CD14-positive monocyte (primary cell): ENCODE data around the gene GPR65. TPM values are rescaled to one million over a fixed set of nuclear protein-coding genes. Genes with fewer than 3 reads are reported as not detected.

ENCODE experiments used
- DNase-seq, 3 donors: peaks; one replicate each; pipeline ENCODE4 v3.0.0-alpha.2; 2011 to 2022
- H2AFZ ChIP-seq: 2 replicates; pipeline ENCODE4 v1.6.0; 2012; ENCODE audit warnings: mild to moderate bottlenecking, low read depth, low read length, inconsistent platforms; ENCODE audit not compliant: insufficient read depth, poor library complexity, severe bottlenecking
- H3K27ac ChIP-seq, 2 donors: 1 replicate in 1 of 2; 2 replicates in 1 of 2; pipeline ENCODE4 v1.5.1; 2012 to 2013; ENCODE audit warnings: low read length in 2 of 2, control low read depth in 1 of 2, inconsistent platforms in 1 of 2, low read depth in 1 of 2, mild to moderate bottlenecking in 1 of 2
- H3K27me3 ChIP-seq, 2 donors: one replicate each; pipeline versions ENCODE4 v1.6.0 to v1.6.1; 2011 to 2013; ENCODE audit warnings: low read length in 2 of 2; ENCODE audit not compliant: control insufficient read depth in 2 of 2, insufficient read depth in 2 of 2
- H3K36me3 ChIP-seq, 2 donors: replicated peaks in 1 of 2; 1 replicate in 1 of 2; 2 replicates in 1 of 2; pipeline versions ENCODE4 v1.5.1 to v1.6.1; 2012 to 2013; ENCODE audit warnings: low read length in 2 of 2, control low read depth in 1 of 2, inconsistent platforms in 1 of 2, mild to moderate bottlenecking in 1 of 2; ENCODE audit not compliant: insufficient read depth in 2 of 2, control insufficient read depth in 1 of 2
- H3K4me1 ChIP-seq, 2 donors: 1 replicate in 1 of 2; 2 replicates in 1 of 2; pipeline versions ENCODE4 v1.5.1 to v1.6.1; 2012 to 2013; ENCODE audit warnings: low read length in 2 of 2, control low read depth in 1 of 2, inconsistent platforms in 1 of 2, mild to moderate bottlenecking in 1 of 2, moderate library complexity in 1 of 2; ENCODE audit not compliant: insufficient read depth in 2 of 2, control insufficient read depth in 1 of 2
- H3K4me2 ChIP-seq: replicated peaks from 2 replicates; pipeline ENCODE3; 2012; ENCODE audit warnings: low read length, moderate library complexity, mild to moderate bottlenecking; ENCODE audit not compliant: poor library complexity, severe bottlenecking; ENCODE audit errors: extremely low read depth
- H3K4me3 ChIP-seq, 3 experiments: fragments of 200-600 bp in 1 of 3; sonication (generic) in 1 of 3; replicated peaks in 1 of 3; 1 replicate in 2 of 3; 2 replicates in 1 of 3; pipeline ENCODE4 v1.5.1; 2011 to 2013; ENCODE audit warnings: low read length in 3 of 3, mild to moderate bottlenecking in 3 of 3, control low read depth in 2 of 3, low read depth in 2 of 3, inconsistent platforms in 1 of 3, moderate library complexity in 1 of 3
- H3K79me2 ChIP-seq: 2 replicates; pipeline ENCODE4 v1.6.0; 2012; ENCODE audit warnings: mild to moderate bottlenecking, control low read depth, inconsistent platforms, low read length, moderate library complexity; ENCODE audit not compliant: insufficient read depth
- H3K9ac ChIP-seq: 2 replicates; pipeline ENCODE4 v1.6.0; 2017; ENCODE audit warnings: low read length, mild to moderate bottlenecking; ENCODE audit not compliant: insufficient read depth, poor library complexity, severe bottlenecking
- H3K9me3 ChIP-seq, 2 donors: replicated peaks in 1 of 2; 1 replicate in 1 of 2; 2 replicates in 1 of 2; pipeline versions ENCODE4 v1.5.1 to v1.6.1; 2012 to 2013; ENCODE audit warnings: low read length in 2 of 2, control low read depth in 1 of 2; ENCODE audit not compliant: control insufficient read depth in 1 of 2, insufficient read depth in 1 of 2
- H4K20me1 ChIP-seq: 2 replicates; pipeline ENCODE4 v1.6.0; 2012; ENCODE audit warnings: mild to moderate bottlenecking, low read length, control low read depth, moderate library complexity; ENCODE audit not compliant: insufficient read depth
- H3K27ac Mint-ChIP-seq, 7 donors: one replicate each; pipeline ENCODE4 v1.8.0; 2020; ENCODE audit warnings: mild to moderate bottlenecking in 7 of 7, mixed read lengths in 7 of 7, moderate library complexity in 6 of 7, inconsistent platforms in 2 of 7
- H3K27me3 Mint-ChIP-seq, 3 donors: one replicate each; pipeline ENCODE4 v1.8.0; 2021 to 2022; ENCODE audit warnings: low read depth in 3 of 3, mild to moderate bottlenecking in 3 of 3, mixed read lengths in 3 of 3, moderate library complexity in 3 of 3, inconsistent platforms in 1 of 3
- H3K36me3 Mint-ChIP-seq, 2 donors: one replicate each; pipeline ENCODE4 v1.8.0; 2020; ENCODE audit warnings: mixed read lengths in 2 of 2, inconsistent platforms in 1 of 2, mild to moderate bottlenecking in 1 of 2
- H3K4me1 Mint-ChIP-seq: one replicate; pipeline ENCODE4 v1.8.0; 2020; ENCODE audit warnings: mild to moderate bottlenecking, mixed read lengths
- H3K4me3 Mint-ChIP-seq, 2 donors: one replicate each; pipeline ENCODE4 v1.8.0; 2020; ENCODE audit warnings: mild to moderate bottlenecking in 2 of 2, mixed read lengths in 2 of 2, moderate library complexity in 1 of 2
- H3K9me3 Mint-ChIP-seq, 7 donors: one replicate each; pipeline ENCODE4 v1.8.0; 2020 to 2022; ENCODE audit warnings: mixed read lengths in 7 of 7, mild to moderate bottlenecking in 6 of 7, moderate library complexity in 6 of 7, inconsistent platforms in 2 of 7
- WGBS: methylation state at CpG from one replicate; pipeline ENCODE4 v1.1.5; 2013; ENCODE audit warnings: missing lambda C conversion rate; ENCODE audit not compliant: insufficient coverage; 5-methylcytosine and 5-hydroxymethylcytosine counted together
- intact Hi-C, 2 donors: fragments of 100-400 bp; cut with micrococcal nuclease; formaldehyde crosslinking; loops; one replicate each; pipeline versions ENCODE4 v1.15.0 to v1.15.1; 2023
- polyA plus RNA-seq, 3 donors: library from polyadenylated mRNA; depleted of rRNA in 1 of 3; unstranded in 2 of 3; stranded (reverse) in 1 of 3; fragments of 300-500 nt in 2 of 3; fragments of >200 nt in 1 of 3; fragmentation: Illumina TruSeq in 2 of 3; gene quantifications; 1 replicate in 2 of 3; 2 replicates in 1 of 3; pipeline ENCODE4 v1.2.3, GENCODE V29; 2012 to 2021
- TF ChIP-seq, protein P1 (sequence below): fragments of 200-600 bp; IDR thresholded peaks from one replicate; pipeline ENCODE4 v1.8.0; 2022; ENCODE audit warnings: antibody characterized with exemption, mild to moderate bottlenecking

Gene GPR65
- polyA plus RNA-seq, 3 donors, result 15.5 to 33.3 (median 20.6) TPM

DNA sequence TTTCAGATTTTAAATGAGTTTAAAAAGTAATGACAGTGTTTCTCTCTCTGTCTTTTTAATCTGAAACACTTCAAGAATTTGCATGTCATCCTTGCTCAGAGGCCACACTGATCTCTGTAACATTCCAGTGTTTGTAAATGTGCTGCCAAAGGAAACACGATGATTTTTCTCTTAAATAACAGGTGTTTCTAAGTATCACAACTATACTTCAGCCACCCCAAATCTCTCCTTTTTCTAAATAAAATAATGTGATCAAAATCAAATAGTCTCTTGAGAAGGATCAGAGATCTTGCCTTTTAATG is 8.7 kb upstream of the GPR65 start:
- TF ChIP-seq, protein P1, sequence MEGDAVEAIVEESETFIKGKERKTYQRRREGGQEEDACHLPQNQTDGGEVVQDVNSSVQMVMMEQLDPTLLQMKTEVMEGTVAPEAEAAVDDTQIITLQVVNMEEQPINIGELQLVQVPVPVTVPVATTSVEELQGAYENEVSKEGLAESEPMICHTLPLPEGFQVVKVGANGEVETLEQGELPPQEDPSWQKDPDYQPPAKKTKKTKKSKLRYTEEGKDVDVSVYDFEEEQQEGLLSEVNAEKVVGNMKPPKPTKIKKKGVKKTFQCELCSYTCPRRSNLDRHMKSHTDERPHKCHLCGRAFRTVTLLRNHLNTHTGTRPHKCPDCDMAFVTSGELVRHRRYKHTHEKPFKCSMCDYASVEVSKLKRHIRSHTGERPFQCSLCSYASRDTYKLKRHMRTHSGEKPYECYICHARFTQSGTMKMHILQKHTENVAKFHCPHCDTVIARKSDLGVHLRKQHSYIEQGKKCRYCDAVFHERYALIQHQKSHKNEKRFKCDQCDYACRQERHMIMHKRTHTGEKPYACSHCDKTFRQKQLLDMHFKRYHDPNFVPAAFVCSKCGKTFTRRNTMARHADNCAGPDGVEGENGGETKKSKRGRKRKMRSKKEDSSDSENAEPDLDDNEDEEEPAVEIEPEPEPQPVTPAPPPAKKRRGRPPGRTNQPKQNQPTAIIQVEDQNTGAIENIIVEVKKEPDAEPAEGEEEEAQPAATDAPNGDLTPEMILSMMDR, result no peak
- Histone ChIP-seq H3K4me1 (peaks cover 58 to 73% of the 10 kb centered on the region in 2 donors), H3K79me2 (peaks cover 17% of the 10 kb centered on the region), H3K9ac (no peak overlapping the region), H3K4me3 (no peak overlapping the region), H2AFZ (no peak overlapping the region), H3K27me3 (no peaks in the 10 kb centered on the region), H3K36me3 (no peaks in the 10 kb centered on the region), H3K9me3 (no peaks in the 10 kb centered on the region), H3K27ac (peak overlapping the region in 1 of 2 donors; percentile 73), H4K20me1 (no peaks in the 10 kb centered on the region), H3K4me2 (no peak overlapping the region)
- Mint-ChIP-seq H3K27me3 (no peaks in the 10 kb centered on the region), H3K4me1 (peaks cover 70% of the 10 kb centered on the region), H3K27ac (peak overlapping the region in 6 of 7 donors; percentile 59 to 82 (median 73)), H3K36me3 (peaks cover 3 to 4% of the 10 kb centered on the region in 2 donors), H3K9me3 (peaks cover 0 to 2% (median 0%) of the 10 kb centered on the region in 7 donors), H3K4me3 (no peak overlapping the region)
- DNase-seq, result peak in 1 of 3 donors; percentile 29
- intact Hi-C loops, result loop anchor here in 1 of 2 donors (10.0 kb wide), 1 partner anchor 49 kb away; no protein-coding TSS in a partner anchor
- no CpG with 5 or more reads among the region's 1 CpG for whole genome bisulfite sequencing

DNA sequence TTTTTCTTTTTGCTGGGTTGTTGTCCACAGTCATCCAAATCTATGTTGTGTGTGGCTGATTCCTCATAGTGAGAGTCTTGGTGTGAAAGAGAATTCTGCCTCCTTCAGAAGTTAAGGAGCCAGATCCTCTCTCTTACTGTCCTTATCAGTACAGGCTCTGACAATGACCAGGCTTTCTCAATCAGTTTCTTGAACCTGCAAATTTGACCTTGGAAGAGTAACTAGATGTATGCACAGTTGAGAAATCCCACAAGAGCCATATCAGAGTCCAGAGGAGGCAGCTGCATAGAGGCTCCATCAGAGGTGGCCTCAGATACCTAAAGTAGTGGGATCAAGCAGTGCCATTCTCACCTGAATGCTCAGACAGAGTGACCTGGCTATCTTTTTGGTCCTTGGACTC is 6.5 kb upstream of the GPR65 start:
- no peak for DNase-seq
- Histone ChIP-seq H3K27ac (peak overlapping the region; percentile 17 to 73), H4K20me1 (no peaks in the 10 kb centered on the region), H3K9me3 (no peaks in the 10 kb centered on the region), H3K4me3 (peak overlapping the region in 1 of 3 experiments; percentile 18), H3K4me1 (peaks cover 62 to 78% of the 10 kb centered on the region in 2 donors), H2AFZ (no peak overlapping the region), H3K36me3 (no peaks in the 10 kb centered on the region), H3K9ac (no peak overlapping the region), H3K79me2 (peaks cover 5% of the 10 kb centered on the region), H3K27me3 (no peaks in the 10 kb centered on the region), H3K4me2 (no peak overlapping the region)
- Mint-ChIP-seq H3K36me3 (peaks cover 4% of the 10 kb centered on the region in 2 donors), H3K27ac (peak overlapping the region in 6 of 7 donors; percentile 75 to 94 (median 90)), H3K4me1 (peaks cover 74% of the 10 kb centered on the region), H3K27me3 (no peaks in the 10 kb centered on the region), H3K4me3 (no peak overlapping the region), H3K9me3 (peaks cover 0 to 2% (median 0%) of the 10 kb centered on the region in 7 donors)
- TF ChIP-seq, protein P1, result no peak
- intact Hi-C loops, result loop anchor here in 1 of 2 donors (10.0 kb wide), 1 partner anchor 46 kb away; no protein-coding TSS in a partner anchor
